ENCODE data around the gene PHYHD1.

PHYHD1 gene

GRCh38 chr9:128901822-128902221 lies 19.0 kb upstream of the PHYHD1 start:
- Histone ChIP-seq H4K8ac (ENCODE audit: low read length) (no peak overlapping the region), H3K4ac (ENCODE audit: low read depth in 1 of 2, low read length in 2 of 2) (no peak overlapping the region), H3K23ac (ENCODE audit: low read length in 2 of 2) (no peak overlapping the region), H3K36me3 (ENCODE audit: control insufficient read depth in 1 of 2, insufficient read depth in 2 of 2, low read depth in 1 of 2, low read length in 2 of 2) (peaks cover 28 to 49% of the 10 kb centered on the region in 2 experiments), H3K9ac (ENCODE audit: low read length) (no peak overlapping the region), H3K27ac (ENCODE audit: low read length, poor library complexity, severe bottlenecking) (no peak overlapping the region), H3K27me3 (ENCODE audit: control insufficient read depth in 1 of 2, insufficient read depth in 1 of 2, low read length in 2 of 2) (no peaks in the 10 kb centered on the region), H2BK12ac (ENCODE audit: low read length in 2 of 2) (no peak overlapping the region), H3K4me1 (ENCODE audit: control insufficient read depth, insufficient read depth, low read depth, low read length) (peaks cover 32% of the 10 kb centered on the region), H3K14ac (ENCODE audit: low read length in 2 of 2) (no peak overlapping the region), H3K9me3 (ENCODE audit: control insufficient read depth, low read length) (no peaks in the 10 kb centered on the region), H2AK5ac (ENCODE audit: low read length, severe bottlenecking) (no peak overlapping the region), H3K79me1 (replicated peaks; ENCODE audit: low read length, poor library complexity, severe bottlenecking) (peaks cover 32% of the 10 kb centered on the region), H2AFZ (ENCODE audit: low read depth, low read length) (no peak overlapping the region), H2BK15ac (ENCODE audit: low read depth, poor library complexity, severe bottlenecking) (no peak overlapping the region), H2BK120ac (ENCODE audit: low read depth, low read length) (no peak overlapping the region), H2BK5ac (ENCODE audit: low read depth, low read length, poor library complexity, severe bottlenecking) (no peak overlapping the region), H4K91ac (ENCODE audit: low read length) (no peak overlapping the region), H3K4me2 (ENCODE audit: low read length, poor library complexity, severe bottlenecking) (no peak overlapping the region), H3K18ac (ENCODE audit: low read depth in 1 of 2, low read length in 2 of 2) (no peak overlapping the region), H3K4me3 (ENCODE audit: insufficient read depth in 1 of 2, low read depth in 1 of 2, low read length in 2 of 2) (no peak overlapping the region)
- 94% methylated on average over 5 of the region's 5 CpGs for WGBS
- no peak for DNase-seq

GRCh38 chr9:128902351-128903078 lies 18.3 kb upstream of the PHYHD1 start:
- Histone ChIP-seq H3K18ac (ENCODE audit: low read depth in 1 of 2, low read length in 2 of 2) (no peak overlapping the region), H3K79me1 (replicated peaks; ENCODE audit: low read length, poor library complexity, severe bottlenecking) (peaks cover 39% of the 10 kb centered on the region), H3K23ac (ENCODE audit: low read length in 2 of 2) (no peak overlapping the region), H3K9me3 (ENCODE audit: control insufficient read depth, low read length) (no peaks in the 10 kb centered on the region), H2AFZ (ENCODE audit: low read depth, low read length) (no peak overlapping the region), H3K27me3 (ENCODE audit: control insufficient read depth in 1 of 2, insufficient read depth in 1 of 2, low read length in 2 of 2) (no peaks in the 10 kb centered on the region), H3K4me1 (ENCODE audit: control insufficient read depth, insufficient read depth, low read depth, low read length) (peaks cover 32% of the 10 kb centered on the region), H3K36me3 (ENCODE audit: control insufficient read depth in 1 of 2, insufficient read depth in 2 of 2, low read depth in 1 of 2, low read length in 2 of 2) (peaks cover 28 to 51% of the 10 kb centered on the region in 2 experiments), H2BK120ac (ENCODE audit: low read depth, low read length) (peak overlapping the region; percentile 13), H2BK12ac (ENCODE audit: low read length in 2 of 2) (peak overlapping the region in 1 of 2 experiments; percentile 90), H3K27ac (ENCODE audit: low read length, poor library complexity, severe bottlenecking) (no peak overlapping the region), H4K91ac (ENCODE audit: low read length) (peak overlapping the region; percentile 35), H4K8ac (ENCODE audit: low read length) (peak overlapping the region; percentile 29), H3K9ac (ENCODE audit: low read length) (no peak overlapping the region), H2BK15ac (ENCODE audit: low read depth, poor library complexity, severe bottlenecking) (peak overlapping the region; percentile 62), H3K4ac (ENCODE audit: low read depth in 1 of 2, low read length in 2 of 2) (peak overlapping the region in 1 of 2 experiments; percentile 10), H2AK5ac (ENCODE audit: low read length, severe bottlenecking) (peak overlapping the region; percentile 35), H3K4me2 (ENCODE audit: low read length, poor library complexity, severe bottlenecking) (no peak overlapping the region), H3K4me3 (ENCODE audit: insufficient read depth in 1 of 2, low read depth in 1 of 2, low read length in 2 of 2) (no peak overlapping the region), H2BK5ac (ENCODE audit: low read depth, low read length, poor library complexity, severe bottlenecking) (no peak overlapping the region), H3K14ac (ENCODE audit: low read length in 2 of 2) (no peak overlapping the region)
- no peak for DNase-seq
- WGBS = 92% methylated on average over 21 of the region's 23 CpGs

GRCh38 chr9:128903079-128903461 lies 17.7 kb upstream of the PHYHD1 start:
- H3K9me3 ChIP-seq (ENCODE audit: control insufficient read depth, low read length) = no peaks in the 10 kb centered on the region
- no peak overlapping the region for H3K23ac ChIP-seq (ENCODE audit: low read length in 2 of 2)
- H3K4me2 ChIP-seq (ENCODE audit: low read length, poor library complexity, severe bottlenecking) = no peak overlapping the region
- peak overlapping the region; percentile 62 for H2BK15ac ChIP-seq (ENCODE audit: low read depth, poor library complexity, severe bottlenecking)
- peak overlapping the region; percentile 55 for H4K91ac ChIP-seq (ENCODE audit: low read length)
- H3K9ac ChIP-seq (ENCODE audit: low read length) = no peak overlapping the region
- H3K79me1 ChIP-seq (replicated peaks; ENCODE audit: low read length, poor library complexity, severe bottlenecking) = peaks cover 43% of the 10 kb centered on the region
- no peak overlapping the region for H2BK120ac ChIP-seq (ENCODE audit: low read depth, low read length)
- H4K8ac ChIP-seq (ENCODE audit: low read length) = no peak overlapping the region
- H2BK12ac ChIP-seq (ENCODE audit: low read length in 2 of 2) = peak overlapping the region in 1 of 2 experiments; percentile 28
- peak overlapping the region in 1 of 2 experiments; percentile 9 for H3K14ac ChIP-seq (ENCODE audit: low read length in 2 of 2)
- 100% methylated on average over 2 of the region's 2 CpGs for WGBS
- H3K27ac ChIP-seq (ENCODE audit: low read length, poor library complexity, severe bottlenecking) = no peak overlapping the region
- H3K4me3 ChIP-seq (ENCODE audit: insufficient read depth in 1 of 2, low read depth in 1 of 2, low read length in 2 of 2) = no peak overlapping the region
- H3K27me3 ChIP-seq (ENCODE audit: control insufficient read depth in 1 of 2, insufficient read depth in 1 of 2, low read length in 2 of 2) = no peaks in the 10 kb centered on the region
- H2AFZ ChIP-seq (ENCODE audit: low read depth, low read length) = no peak overlapping the region
- no peak overlapping the region for H3K18ac ChIP-seq (ENCODE audit: low read depth in 1 of 2, low read length in 2 of 2)
- H3K4me1 ChIP-seq (ENCODE audit: control insufficient read depth, insufficient read depth, low read depth, low read length) = peaks cover 31% of the 10 kb centered on the region
- no peak overlapping the region for H2BK5ac ChIP-seq (ENCODE audit: low read depth, low read length, poor library complexity, severe bottlenecking)
- no peak for DNase-seq
- peaks cover 30 to 54% of the 10 kb centered on the region in 2 experiments for H3K36me3 ChIP-seq (ENCODE audit: control insufficient read depth in 1 of 2, insufficient read depth in 2 of 2, low read depth in 1 of 2, low read length in 2 of 2)
- peak overlapping the region in 1 of 2 experiments; percentile 1 for H3K4ac ChIP-seq (ENCODE audit: low read depth in 1 of 2, low read length in 2 of 2)
- H2AK5ac ChIP-seq (ENCODE audit: low read length, severe bottlenecking) = peak overlapping the region; percentile 13

- H3K79me1 ChIP-seq (replicated peaks; ENCODE audit: low read length, poor library complexity, severe bottlenecking) = peaks cover 44% of the 10 kb centered on the region
- WGBS = 79% methylated on average over 9 of the region's 10 CpGs
These were observed 16.7 kb upstream of the PHYHD1 start for GRCh38 chr9:128903871-128904620.

More at GRCh38 chr9:128903871-128904620, 16.7 kb upstream of the PHYHD1 start:
- Histone ChIP-seq H3K14ac (ENCODE audit: low read length in 2 of 2) (no peak overlapping the region), H2AFZ (ENCODE audit: low read depth, low read length) (no peak overlapping the region), H2AK5ac (ENCODE audit: low read length, severe bottlenecking) (no peak overlapping the region), H2BK120ac (ENCODE audit: low read depth, low read length) (no peak overlapping the region), H3K27me3 (ENCODE audit: control insufficient read depth in 1 of 2, insufficient read depth in 1 of 2, low read length in 2 of 2) (no peaks in the 10 kb centered on the region), H3K27ac (ENCODE audit: low read length, poor library complexity, severe bottlenecking) (no peak overlapping the region), H3K9me3 (ENCODE audit: control insufficient read depth, low read length) (no peaks in the 10 kb centered on the region), H3K9ac (ENCODE audit: low read length) (peak overlapping the region; percentile 44), H3K4ac (ENCODE audit: low read depth in 1 of 2, low read length in 2 of 2) (no peak overlapping the region), H3K4me1 (ENCODE audit: control insufficient read depth, insufficient read depth, low read depth, low read length) (peaks cover 22% of the 10 kb centered on the region), H2BK12ac (ENCODE audit: low read length in 2 of 2) (no peak overlapping the region), H4K8ac (ENCODE audit: low read length) (no peak overlapping the region), H3K4me2 (ENCODE audit: low read length, poor library complexity, severe bottlenecking) (no peak overlapping the region), H2BK15ac (ENCODE audit: low read depth, poor library complexity, severe bottlenecking) (no peak overlapping the region), H4K91ac (ENCODE audit: low read length) (no peak overlapping the region), H2BK5ac (ENCODE audit: low read depth, low read length, poor library complexity, severe bottlenecking) (no peak overlapping the region), H3K36me3 (ENCODE audit: control insufficient read depth in 1 of 2, insufficient read depth in 2 of 2, low read depth in 1 of 2, low read length in 2 of 2) (peaks cover 30 to 54% of the 10 kb centered on the region in 2 experiments), H3K4me3 (ENCODE audit: insufficient read depth in 1 of 2, low read depth in 1 of 2, low read length in 2 of 2) (no peak overlapping the region), H3K18ac (ENCODE audit: low read depth in 1 of 2, low read length in 2 of 2) (no peak overlapping the region), H3K23ac (ENCODE audit: low read length in 2 of 2) (no peak overlapping the region)
- DNase-seq = peak; percentile 63

All from mesenchymal stem cell (in vitro differentiated cells and primary cell).